Stimulated activated CD4-positive, alpha-beta T cell treated with anti-CD3 and anti-CD28 coated beads, Interleukin-1b, Interleukin-23, amount 100 ng/mL, for 48 hours (primary cell): ENCODE results near the gene UNC5A.
"Not testable (repeated sequence)": the region's sequence is repeated elsewhere in the genome, so short reads cannot be mapped to it uniquely, and the experiment has no call there.

Experiments
- DNase-seq: peaks from one replicate; pipeline ENCODE4 v3.0.0-alpha.2; 2020

Gene UNC5A

GRCh38 chr5:176866707-176867310 lies 56.5 kb downstream of the UNC5A start:
- DNase-seq: no peak

GRCh38 chr5:176868126-176868525 lies 57.8 kb downstream of the UNC5A start:
- DNase-seq: no peak

GRCh38 chr5:176868731-176869130 lies 58.4 kb downstream of the UNC5A start:
- DNase-seq: no peak

GRCh38 chr5:176869501-176870109 lies 59.2 kb downstream of the UNC5A start:
- no peak for DNase-seq

- no peak for DNase-seq
Measured at GRCh38 chr5:176870110-176870591, 59.8 kb downstream of the UNC5A start.

GRCh38 chr5:176870644-176871043 lies 60.3 kb downstream of the UNC5A start:
- DNase-seq: not testable (repeated sequence)

- DNase-seq: not testable (repeated sequence)
Measured at GRCh38 chr5:176872586-176872985, 62.2 kb downstream of the UNC5A start.

GRCh38 chr5:176873011-176873410 lies 62.7 kb downstream of the UNC5A start:
- DNase-seq: not testable (repeated sequence)

GRCh38 chr5:176873541-176874172 lies 63.3 kb downstream of the UNC5A start:
- DNase-seq: no peak

GRCh38 chr5:176874198-176874780 lies 63.9 kb downstream of the UNC5A start:
- DNase-seq: no peak

- no peak for DNase-seq
Measured at GRCh38 chr5:176875014-176875550, 64.7 kb downstream of the UNC5A start.

- DNase-seq: no peak
Measured at GRCh38 chr5:176875783-176876505, 65.6 kb downstream of the UNC5A start.

GRCh38 chr5:176876506-176877431 lies 66.4 kb downstream of the UNC5A start:
- no peak for DNase-seq

GRCh38 chr5:176877793-176878331 lies 67.5 kb downstream of the UNC5A start:
- no peak for DNase-seq

GRCh38 chr5:176878463-176878862 lies 68.1 kb downstream of the UNC5A start:
- no peak for DNase-seq

- DNase-seq: no peak
Measured at GRCh38 chr5:176878906-176879662, 68.7 kb downstream of the UNC5A start.

- DNase-seq: no peak
Measured at GRCh38 chr5:176879663-176880361, 69.5 kb downstream of the UNC5A start.

GRCh38 chr5:176880366-176881020 lies 70.1 kb downstream of the UNC5A start:
- DNase-seq: no peak

GRCh38 chr5:176881021-176881749 lies 70.8 kb downstream of the UNC5A start:
- DNase-seq: no peak
